A673 (cell line): ENCODE data around the gene IRX6.
A peak's percentile ranks its signal among the peaks of the same experiment; 100 is the strongest.

Experiments used
- EZH2 ChIP-seq: fragments of 200-600 bp; sonication (generic); IDR thresholded peaks from 2 replicates; pipeline ENCODE4 v1.6.1; 2017; ENCODE audit warnings: borderline replicate concordance, low read depth, mild to moderate bottlenecking, mixed read lengths, antibody characterized with exemption, low read length; ENCODE audit not compliant: poor library complexity, severe bottlenecking
- TF ChIP-seq, protein P1 (sequence below): fragments of 300-800, 200-600 bp; sonication (generic); conservative IDR thresholded peaks from 2 replicates; pipeline ENCODE4 v1.5.1; 2017; ENCODE audit warnings: low read depth, mild to moderate bottlenecking, antibody characterized with exemption, low read length, moderate library complexity, mixed read lengths

- TF ChIP-seq, protein P1, sequence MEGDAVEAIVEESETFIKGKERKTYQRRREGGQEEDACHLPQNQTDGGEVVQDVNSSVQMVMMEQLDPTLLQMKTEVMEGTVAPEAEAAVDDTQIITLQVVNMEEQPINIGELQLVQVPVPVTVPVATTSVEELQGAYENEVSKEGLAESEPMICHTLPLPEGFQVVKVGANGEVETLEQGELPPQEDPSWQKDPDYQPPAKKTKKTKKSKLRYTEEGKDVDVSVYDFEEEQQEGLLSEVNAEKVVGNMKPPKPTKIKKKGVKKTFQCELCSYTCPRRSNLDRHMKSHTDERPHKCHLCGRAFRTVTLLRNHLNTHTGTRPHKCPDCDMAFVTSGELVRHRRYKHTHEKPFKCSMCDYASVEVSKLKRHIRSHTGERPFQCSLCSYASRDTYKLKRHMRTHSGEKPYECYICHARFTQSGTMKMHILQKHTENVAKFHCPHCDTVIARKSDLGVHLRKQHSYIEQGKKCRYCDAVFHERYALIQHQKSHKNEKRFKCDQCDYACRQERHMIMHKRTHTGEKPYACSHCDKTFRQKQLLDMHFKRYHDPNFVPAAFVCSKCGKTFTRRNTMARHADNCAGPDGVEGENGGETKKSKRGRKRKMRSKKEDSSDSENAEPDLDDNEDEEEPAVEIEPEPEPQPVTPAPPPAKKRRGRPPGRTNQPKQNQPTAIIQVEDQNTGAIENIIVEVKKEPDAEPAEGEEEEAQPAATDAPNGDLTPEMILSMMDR, result peak; percentile 16; the same call in 1 of the 2 replicates
- TF ChIP-seq EZH2, result no peak
These were observed 29.9 kb upstream of the IRX6 start for GRCh38 chr16:55294129-55294528.
